HTERT RPE-1 (cell line): ENCODE results near the gene ZNF138.

Source experiments
- in situ Hi-C: fragments of 300-500 bp; cut with MboI; formaldehyde crosslinking; loops from 4 replicates; pipeline ENCODE4 v1.14.3; 2020; ENCODE audit warnings: low sequenced_read_pairs

The ZNF138 gene

GRCh38 chr7:64874562-64875250 lies 80.5 kb downstream of the ZNF138 start:
- in situ Hi-C loops: no loop called here

GRCh38 chr7:64875258-64875657 lies 81.0 kb downstream of the ZNF138 start:
- in situ Hi-C loops: no loop called here

- in situ Hi-C loops: no loop called here
Measured at GRCh38 chr7:64875658-64876406, 81.6 kb downstream of the ZNF138 start.

GRCh38 chr7:64876792-64877713 lies 82.8 kb downstream of the ZNF138 start:
- in situ Hi-C loops: no loop called here

- in situ Hi-C loops: no loop called here
Measured at GRCh38 chr7:64877714-64878610, 83.7 kb downstream of the ZNF138 start.

- in situ Hi-C loops: no loop called here
Measured at GRCh38 chr7:64878684-64879083, 84.5 kb downstream of the ZNF138 start.

GRCh38 chr7:64879086-64879730 lies 85.0 kb downstream of the ZNF138 start:
- in situ Hi-C loops: no loop called here

GRCh38 chr7:64879800-64880199 lies 85.6 kb downstream of the ZNF138 start:
- in situ Hi-C loops: no loop called here

GRCh38 chr7:64880322-64881297 lies 86.4 kb downstream of the ZNF138 start:
- in situ Hi-C loops: no loop called here

- in situ Hi-C loops: no loop called here
Measured at GRCh38 chr7:64881461-64882287, 87.4 kb downstream of the ZNF138 start.

GRCh38 chr7:64882341-64883112 lies 88.3 kb downstream of the ZNF138 start:
- in situ Hi-C loops: no loop called here
